ENCODE results near the gene KRT84. TPM values are rescaled to one million over a fixed set of nuclear protein-coding genes. Genes with fewer than 3 reads are reported as not detected.

Gene KRT84
- total and polyA plus RNA-seq, 9 of the 15 experiments (the other 6 are each of a cell fraction or from before 2014, with no cell fraction given) = not detected

DNA sequence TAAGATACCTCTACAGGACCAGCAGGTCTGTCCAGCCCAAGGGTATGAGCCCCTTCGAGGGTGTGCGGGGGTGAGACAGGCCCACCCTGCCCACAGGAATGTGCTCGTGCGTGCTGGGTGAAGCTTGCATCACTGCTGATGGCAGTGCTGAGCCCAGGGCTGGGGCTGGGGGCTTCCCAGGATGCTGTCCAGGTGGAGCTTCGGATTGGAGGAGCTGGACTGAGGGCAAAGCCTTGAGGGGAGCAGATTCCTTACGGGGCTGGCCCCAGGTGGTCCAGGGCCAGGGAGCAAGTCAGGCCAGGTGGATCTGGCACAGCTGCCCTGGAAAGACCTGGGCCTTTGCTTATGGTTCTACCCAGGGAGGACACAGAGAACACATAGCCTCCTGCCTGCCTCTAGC is 15.6 kb downstream of the KRT84 start (continued):
- TF ChIP-seq, protein P1, sequence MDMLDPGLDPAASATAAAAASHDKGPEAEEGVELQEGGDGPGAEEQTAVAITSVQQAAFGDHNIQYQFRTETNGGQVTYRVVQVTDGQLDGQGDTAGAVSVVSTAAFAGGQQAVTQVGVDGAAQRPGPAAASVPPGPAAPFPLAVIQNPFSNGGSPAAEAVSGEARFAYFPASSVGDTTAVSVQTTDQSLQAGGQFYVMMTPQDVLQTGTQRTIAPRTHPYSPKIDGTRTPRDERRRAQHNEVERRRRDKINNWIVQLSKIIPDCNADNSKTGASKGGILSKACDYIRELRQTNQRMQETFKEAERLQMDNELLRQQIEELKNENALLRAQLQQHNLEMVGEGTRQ (CRISPR knock-in tag; IDR thresholded peaks at IDR 0.05) = no peak

DNA sequence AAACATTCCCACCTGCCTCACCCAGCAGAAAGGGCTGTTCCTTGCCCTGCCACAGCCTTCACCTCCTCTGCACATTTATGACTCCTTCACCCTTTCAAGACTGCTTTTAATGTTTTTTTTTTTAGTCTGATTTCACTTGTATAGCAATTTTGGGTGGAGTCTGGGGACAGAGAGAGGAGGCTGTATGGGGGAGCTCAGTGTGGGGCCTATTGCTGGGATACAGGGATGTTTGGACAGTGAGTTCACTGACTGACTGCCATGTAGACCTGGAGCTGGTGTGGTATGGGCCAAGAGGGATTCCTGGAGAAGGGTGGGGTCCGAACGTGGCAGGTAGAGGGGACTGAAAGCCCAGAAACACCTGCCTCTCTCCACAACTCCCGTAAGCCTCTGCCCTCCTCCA is 16.2 kb downstream of the KRT84 start:
- intact Hi-C loops (cut with micrococcal nuclease) = loop anchor here (10.0 kb wide), 1 partner anchor 214 kb away; no protein-coding TSS in a partner anchor
- POLR2A ChIA-PET = interaction anchor here (0.6 kb wide), 1 partner anchor 31 kb away, joined by 3 read pairs; no protein-coding TSS in a partner anchor
- no peak overlapping the region for H3K9ac ChIP-seq (ENCODE audit: insufficient read depth in 1 of 2, low read depth in 2 of 2, low read length in 2 of 2)
- no peaks in the 10 kb centered on the region for H3K4me1 ChIP-seq (replicated peaks in 1 of 2; ENCODE audit: control insufficient read depth in 2 of 2, insufficient read depth in 2 of 2, low read length in 2 of 2)
- no peaks in the 10 kb centered on the region for H3K36me3 ChIP-seq (ENCODE audit: control insufficient read depth, insufficient read depth, low read length)
- H2AFZ ChIP-seq (ENCODE audit: low read depth, low read length) = no peak overlapping the region
- peaks cover 23 to 37% of the 10 kb centered on the region in 2 experiments; a peak in 4 of 5 replicates for H3K27me3 ChIP-seq (ENCODE audit: control insufficient read depth in 2 of 2, insufficient read depth in 2 of 2, low read length in 2 of 2)
- CTCF ChIA-PET (ENCODE audit: low intra/inter-chr PET ratio) = no interaction called here
- H3K4me3 ChIP-seq = no peak overlapping the region
- H3K9me3 ChIP-seq (replicated peaks; ENCODE audit: control insufficient read depth, insufficient read depth, low read depth, low read length) = no peaks in the 10 kb centered on the region
- in situ Hi-C loops (cut with MboI) = no loop called here
- FAIRE-seq (no peak), DNase-seq (ENCODE audit: extremely low read depth in 1 of 4, low spot score in 3 of 4) (no peak), ATAC-seq (no peak)
- 0 out of 2 replicates have a peak, but pooled peaks cover 2% of the 10 kb centered on the region for H4K20me1 ChIP-seq (replicated peaks; ENCODE audit: control insufficient read depth, insufficient read depth, low read length)
- H3K4me2 ChIP-seq (ENCODE audit: insufficient read depth, low read length) = no peak overlapping the region
- no peaks in the 10 kb centered on the region for H3K79me2 ChIP-seq (ENCODE audit: control insufficient read depth, insufficient read depth, low read length)
- H3K9me1 ChIP-seq (ENCODE audit: control insufficient read depth, insufficient read depth, low read length) = no peaks in the 10 kb centered on the region
- 0% methylated on average over 3 of the region's 3 CpGs for WGBS (ENCODE audit: insufficient coverage, low coverage, missing lambda C conversion rate)
- H3K27ac ChIP-seq (ENCODE audit: extremely low read depth, low read depth, low read length) = no peak overlapping the region
- BruUV-seq (replicated peaks) = no TSS peak
- no peak for TF ChIP-seq HCFC1 (IDR thresholded peaks at IDR 0.05; ENCODE audit: low read depth, low read length)
- TF ChIP-seq ZNF785 (CRISPR knock-in tag; IDR thresholded peaks at IDR 0.05) = no peak
- TF ChIP-seq ZNF41 (CRISPR knock-in tag; conservative IDR thresholded peaks at IDR 0.05) = no peak
- no peak for TF ChIP-seq NEUROD1 (IDR thresholded peaks at IDR 0.05; ENCODE audit: borderline replicate concordance, low read depth, low read length, partially characterized antibody)
- TF ChIP-seq BRD9 (IDR thresholded peaks at IDR 0.05; ENCODE audit: low read depth, partially characterized antibody) = no peak
- no peak for TF ChIP-seq PHB (CRISPR knock-in tag; IDR thresholded peaks at IDR 0.05)
- no peak for TF ChIP-seq MAFK (IDR thresholded peaks at IDR 0.05; ENCODE audit: low read length)
- no peak for TF ChIP-seq RB1 (IDR thresholded peaks at IDR 0.05; ENCODE audit: low read depth)
- TF ChIP-seq, protein P2, sequence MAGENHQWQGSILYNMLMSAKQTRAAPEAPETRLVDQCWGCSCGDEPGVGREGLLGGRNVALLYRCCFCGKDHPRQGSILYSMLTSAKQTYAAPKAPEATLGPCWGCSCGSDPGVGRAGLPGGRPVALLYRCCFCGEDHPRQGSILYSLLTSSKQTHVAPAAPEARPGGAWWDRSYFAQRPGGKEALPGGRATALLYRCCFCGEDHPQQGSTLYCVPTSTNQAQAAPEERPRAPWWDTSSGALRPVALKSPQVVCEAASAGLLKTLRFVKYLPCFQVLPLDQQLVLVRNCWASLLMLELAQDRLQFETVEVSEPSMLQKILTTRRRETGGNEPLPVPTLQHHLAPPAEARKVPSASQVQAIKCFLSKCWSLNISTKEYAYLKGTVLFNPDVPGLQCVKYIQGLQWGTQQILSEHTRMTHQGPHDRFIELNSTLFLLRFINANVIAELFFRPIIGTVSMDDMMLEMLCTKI (IDR thresholded peaks at IDR 0.05; ENCODE audit: partially characterized antibody) = no peak
- no peak for TF ChIP-seq PTRF (tag; IDR thresholded peaks at IDR 0.05)
- no peak for TF ChIP-seq ZNF253 (CRISPR knock-in tag; conservative IDR thresholded peaks at IDR 0.05)
- no peak for TF ChIP-seq FIP1L1 (IDR thresholded peaks at IDR 0.05; ENCODE audit: low read depth, low read length, poor library complexity, severe bottlenecking)
- TF ChIP-seq, protein P3, sequence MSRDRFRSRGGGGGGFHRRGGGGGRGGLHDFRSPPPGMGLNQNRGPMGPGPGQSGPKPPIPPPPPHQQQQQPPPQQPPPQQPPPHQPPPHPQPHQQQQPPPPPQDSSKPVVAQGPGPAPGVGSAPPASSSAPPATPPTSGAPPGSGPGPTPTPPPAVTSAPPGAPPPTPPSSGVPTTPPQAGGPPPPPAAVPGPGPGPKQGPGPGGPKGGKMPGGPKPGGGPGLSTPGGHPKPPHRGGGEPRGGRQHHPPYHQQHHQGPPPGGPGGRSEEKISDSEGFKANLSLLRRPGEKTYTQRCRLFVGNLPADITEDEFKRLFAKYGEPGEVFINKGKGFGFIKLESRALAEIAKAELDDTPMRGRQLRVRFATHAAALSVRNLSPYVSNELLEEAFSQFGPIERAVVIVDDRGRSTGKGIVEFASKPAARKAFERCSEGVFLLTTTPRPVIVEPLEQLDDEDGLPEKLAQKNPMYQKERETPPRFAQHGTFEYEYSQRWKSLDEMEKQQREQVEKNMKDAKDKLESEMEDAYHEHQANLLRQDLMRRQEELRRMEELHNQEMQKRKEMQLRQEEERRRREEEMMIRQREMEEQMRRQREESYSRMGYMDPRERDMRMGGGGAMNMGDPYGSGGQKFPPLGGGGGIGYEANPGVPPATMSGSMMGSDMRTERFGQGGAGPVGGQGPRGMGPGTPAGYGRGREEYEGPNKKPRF (IDR thresholded peaks at IDR 0.05; ENCODE audit: low read depth, low read length) = no peak
- TF ChIP-seq MCM7 (IDR thresholded peaks at IDR 0.05) = no peak
- no peak for TF ChIP-seq CBFA2T2 (conservative IDR thresholded peaks at IDR 0.05)
- TF ChIP-seq POLR2G (IDR thresholded peaks at IDR 0.05; ENCODE audit: low read depth, low read length) = no peak
